Midbrain (tissue), 1 donor: ENCODE data around the gene CDC27.
"Not testable (repeated sequence)": the region's sequence is repeated elsewhere in the genome, so short reads cannot be mapped to it uniquely, and the experiment has no call there.

Source experiments
- DNase-seq: peaks from one replicate; lab custom pipeline; 2025; lab: John Stamatoyannopoulos, UW

Gene CDC27

DNA sequence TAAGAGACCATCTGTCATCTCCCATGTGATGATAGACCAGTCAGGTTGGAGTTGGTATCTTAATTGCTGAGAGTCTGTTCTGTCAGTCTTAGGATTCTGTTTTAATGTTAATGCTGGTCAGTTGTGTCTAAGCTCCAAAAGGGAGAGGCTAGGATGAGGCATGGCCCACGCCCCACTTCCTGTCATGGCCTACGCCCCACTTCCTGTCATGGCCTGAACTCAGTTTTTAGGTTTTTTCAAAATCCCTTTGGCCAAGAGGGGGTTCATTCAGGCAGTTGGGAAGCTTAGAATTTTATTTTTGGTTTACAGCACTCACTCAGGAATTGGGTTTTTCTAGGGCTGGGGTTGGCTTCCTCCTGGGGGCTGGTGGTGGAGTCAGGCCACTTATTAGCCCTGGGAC lies 117.9 kb downstream of the CDC27 start:
- not testable (repeated sequence) for DNase-seq

DNA sequence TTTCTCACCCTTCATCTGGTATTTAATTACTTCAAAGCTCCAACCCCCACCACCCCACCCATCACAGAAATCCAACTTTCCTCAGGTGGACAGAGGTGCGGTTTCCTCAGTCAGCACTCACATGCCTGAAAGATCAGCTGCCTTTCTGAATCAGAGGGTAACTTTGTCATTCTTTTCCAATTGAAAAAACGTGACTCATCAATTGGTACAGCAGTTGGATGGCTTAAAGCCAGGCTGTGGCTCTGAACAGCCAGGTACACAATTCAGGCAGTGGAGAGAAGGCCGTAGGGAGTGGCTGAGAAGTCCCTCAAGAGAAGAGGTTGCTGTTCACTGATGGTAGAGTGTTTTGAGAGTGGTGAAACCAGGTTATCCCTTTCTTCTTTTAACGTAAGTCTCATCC lies 118.8 kb downstream of the CDC27 start:
- not testable (repeated sequence) for DNase-seq
